Fibroblast of mammary gland (primary cell): ENCODE measurements around the gene TSC1.

ENCODE experiments used
- DNase-seq: peaks from one replicate; pipeline ENCODE4 v3.0.0-alpha.2; 2010; ENCODE audit warnings: low read depth
- H3K4me3 ChIP-seq: 2 replicates; pipeline ENCODE4 v1.5.1; 2011; ENCODE audit warnings: low read depth, mild to moderate bottlenecking, low read length, moderate library complexity; ENCODE audit not compliant: control insufficient read depth
- TF ChIP-seq, protein P1 (sequence below): conservative IDR thresholded peaks from 2 replicates; pipeline ENCODE4 v1.5.1; 2011; ENCODE audit warnings: low read depth, low read length, inconsistent platforms; ENCODE audit not compliant: control insufficient read depth, insufficient read depth

TSC1 gene

DNA sequence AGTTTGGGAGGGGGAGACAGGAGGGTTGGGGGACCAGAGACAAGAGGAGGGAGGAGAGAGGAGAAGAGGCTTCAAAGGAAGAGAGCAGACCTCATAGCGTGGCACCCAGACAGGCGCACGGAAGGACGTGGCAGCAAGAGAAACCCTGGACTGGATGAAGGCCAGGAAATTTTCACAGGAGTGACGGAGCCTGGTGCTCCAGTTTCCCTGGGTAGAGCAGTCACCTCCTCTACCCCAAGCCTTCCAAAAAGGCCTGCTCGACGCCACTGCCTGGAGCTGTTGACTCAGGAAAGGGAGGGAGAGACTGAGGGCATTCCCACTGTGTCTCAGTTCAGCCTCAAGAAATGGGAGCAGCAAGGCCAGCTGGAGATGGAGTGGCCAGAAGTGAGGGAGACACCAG, 85.7 kb downstream of the TSC1 start:
- no peak for DNase-seq

DNA sequence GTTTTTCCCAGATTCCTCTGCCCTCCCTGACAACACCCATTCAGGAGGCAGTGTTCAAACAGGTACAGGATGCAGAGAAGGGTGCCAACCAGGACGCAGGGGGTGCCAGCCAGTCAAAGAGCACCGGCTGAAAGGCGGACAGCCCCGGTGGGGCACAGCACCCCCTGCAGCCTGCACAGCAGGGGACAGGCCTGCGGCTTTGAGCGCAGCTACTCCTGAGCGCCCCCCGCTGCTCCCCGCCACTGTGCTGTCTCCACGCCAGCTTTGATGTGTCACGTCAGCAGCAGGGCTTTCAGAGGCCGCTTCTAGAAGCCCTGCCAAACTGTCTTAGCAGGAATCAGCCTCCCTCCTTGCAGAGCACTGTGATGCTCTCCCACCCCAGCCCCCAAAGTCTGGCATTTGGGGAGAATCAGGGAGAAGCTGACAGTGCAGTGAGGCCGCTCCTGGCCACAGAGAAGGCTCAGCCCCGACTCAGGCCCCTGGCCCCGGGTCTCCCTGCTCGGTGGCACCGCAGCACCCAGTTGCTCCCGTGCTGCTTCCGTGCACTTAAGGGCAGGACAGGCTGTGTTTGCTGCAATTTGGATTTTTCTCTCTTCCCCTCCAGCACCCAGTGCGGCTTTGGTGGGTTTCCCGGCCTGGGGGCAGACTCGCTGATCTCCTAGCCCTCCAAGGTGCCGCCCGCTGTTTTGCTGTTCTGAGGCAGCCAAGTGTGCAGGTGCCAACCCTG, 86.6 kb downstream of the TSC1 start:
- TF ChIP-seq, protein P1, sequence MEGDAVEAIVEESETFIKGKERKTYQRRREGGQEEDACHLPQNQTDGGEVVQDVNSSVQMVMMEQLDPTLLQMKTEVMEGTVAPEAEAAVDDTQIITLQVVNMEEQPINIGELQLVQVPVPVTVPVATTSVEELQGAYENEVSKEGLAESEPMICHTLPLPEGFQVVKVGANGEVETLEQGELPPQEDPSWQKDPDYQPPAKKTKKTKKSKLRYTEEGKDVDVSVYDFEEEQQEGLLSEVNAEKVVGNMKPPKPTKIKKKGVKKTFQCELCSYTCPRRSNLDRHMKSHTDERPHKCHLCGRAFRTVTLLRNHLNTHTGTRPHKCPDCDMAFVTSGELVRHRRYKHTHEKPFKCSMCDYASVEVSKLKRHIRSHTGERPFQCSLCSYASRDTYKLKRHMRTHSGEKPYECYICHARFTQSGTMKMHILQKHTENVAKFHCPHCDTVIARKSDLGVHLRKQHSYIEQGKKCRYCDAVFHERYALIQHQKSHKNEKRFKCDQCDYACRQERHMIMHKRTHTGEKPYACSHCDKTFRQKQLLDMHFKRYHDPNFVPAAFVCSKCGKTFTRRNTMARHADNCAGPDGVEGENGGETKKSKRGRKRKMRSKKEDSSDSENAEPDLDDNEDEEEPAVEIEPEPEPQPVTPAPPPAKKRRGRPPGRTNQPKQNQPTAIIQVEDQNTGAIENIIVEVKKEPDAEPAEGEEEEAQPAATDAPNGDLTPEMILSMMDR = peak; percentile 15
- peak; percentile 45 for DNase-seq

More for the DNA sequence above, 85.7 kb downstream of the TSC1 start:
- TF ChIP-seq, protein P1 = no peak
- no peak overlapping the region for H3K4me3 ChIP-seq

DNA sequence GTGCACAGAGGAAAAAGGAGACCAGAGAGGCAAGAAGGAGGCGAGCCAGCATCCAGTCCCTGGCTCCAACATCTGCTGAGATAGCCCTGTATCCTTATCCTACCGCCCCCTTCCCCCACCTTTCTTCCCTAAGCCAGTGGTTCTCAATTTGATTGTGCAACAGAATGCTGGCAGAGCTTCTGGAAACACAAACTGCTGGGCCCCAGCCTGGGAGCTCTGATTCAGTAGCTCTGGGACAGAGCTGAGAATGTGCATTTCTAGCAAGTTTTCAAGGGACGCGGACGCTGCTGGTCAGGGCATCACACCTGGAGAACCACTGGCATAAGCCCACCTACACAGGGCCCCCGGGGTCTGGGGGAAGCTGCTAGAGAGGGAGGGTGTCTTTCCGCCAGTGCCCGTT, 87.4 kb downstream of the TSC1 start:
- TF ChIP-seq, protein P1 = no peak
- DNase-seq = peak; percentile 79
- no peak overlapping the region for H3K4me3 ChIP-seq

More for the DNA sequence above, 86.6 kb downstream of the TSC1 start:
- H3K4me3 ChIP-seq = no peak overlapping the region

DNA sequence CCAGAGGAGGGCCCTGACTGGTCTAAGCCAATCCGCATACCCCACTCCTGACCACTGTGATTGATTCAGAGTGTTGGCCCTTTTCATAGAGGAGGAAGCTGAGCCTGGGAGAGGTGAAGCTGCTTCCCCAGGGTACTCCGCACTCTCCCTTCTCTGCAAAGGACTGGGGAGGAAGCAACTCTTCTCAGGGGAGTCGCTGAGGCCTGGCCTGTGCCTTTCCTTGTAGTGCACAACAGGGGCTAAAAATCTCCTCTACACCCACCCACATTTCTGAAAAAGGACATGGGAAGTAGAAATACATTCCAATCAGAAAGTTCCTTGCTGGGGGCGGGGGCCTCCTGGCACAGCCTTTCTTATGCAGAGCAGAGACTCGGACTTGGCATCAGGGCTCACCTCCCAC, 88.5 kb downstream of the TSC1 start:
- TF ChIP-seq, protein P1 = no peak
- DNase-seq = no peak
- H3K4me3 ChIP-seq = no peak overlapping the region

DNA sequence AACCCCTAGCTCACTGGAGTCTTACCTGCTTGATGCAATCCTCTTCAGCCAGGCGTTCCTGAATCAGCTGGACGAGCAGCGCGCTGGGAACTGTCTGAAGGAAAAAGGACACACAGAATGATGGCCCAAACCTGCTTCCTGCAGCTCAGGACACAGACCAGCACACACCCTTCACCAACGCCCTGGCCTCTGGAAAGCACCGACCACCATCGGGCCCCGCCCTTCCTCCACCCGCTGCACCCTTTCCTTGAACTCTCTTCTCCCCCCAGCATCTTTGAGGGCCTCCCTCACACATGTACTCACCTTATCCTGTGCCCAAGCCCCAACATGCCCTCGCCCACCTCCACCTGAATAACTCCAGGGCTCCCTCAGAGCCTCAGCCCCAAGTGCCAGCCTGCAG, 89.6 kb downstream of the TSC1 start:
- DNase-seq = no peak
- H3K4me3 ChIP-seq = no peak overlapping the region
- TF ChIP-seq, protein P1 = no peak

DNA sequence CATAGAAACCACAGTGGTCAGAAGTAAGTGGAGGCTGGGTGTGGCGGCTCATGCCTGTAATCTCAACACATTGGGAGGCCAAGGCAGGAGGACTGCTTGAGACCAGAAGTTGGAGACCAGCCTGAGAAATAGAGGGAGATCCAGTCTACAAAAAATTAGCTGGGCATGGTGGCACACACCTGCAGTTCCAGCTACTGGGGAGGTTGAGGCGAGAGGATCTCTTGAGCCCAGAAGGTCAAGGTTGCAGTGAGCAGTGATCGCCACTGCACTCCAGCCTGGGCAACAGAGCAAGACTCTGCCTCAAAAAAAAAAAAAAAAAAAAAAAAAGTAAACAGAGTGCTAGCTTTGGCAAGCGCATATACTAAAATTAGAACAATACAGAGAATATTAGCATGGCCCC, 90.9 kb downstream of the TSC1 start:
- H3K4me3 ChIP-seq = no peak overlapping the region
- DNase-seq = no peak
- TF ChIP-seq, protein P1 = no peak
